Right cardiac atrium (tissue), 5 donors: ENCODE measurements around the gene CPNE2. TPM values are rescaled to one million over a fixed set of nuclear protein-coding genes. Genes with fewer than 3 reads are reported as not detected.
"Not testable (repeated sequence)": the region's sequence is repeated elsewhere in the genome, so short reads cannot be mapped to it uniquely, and the experiment has no call there.

Experiments used
- ATAC-seq, 2 donors: fragments of 200-7000 bp; cut with Tn5 transposase; one replicate each; pipeline versions ENCODE4 v1.8.0 to v1.9.1; 2020; ENCODE audit warnings: moderate library complexity in 2 of 2, mild to moderate bottlenecking in 1 of 2
- DNase-seq, 3 donors: peaks; one replicate each; pipeline ENCODE4 v3.0.0-alpha.2; 2020
- H3K27ac ChIP-seq: one replicate; pipeline ENCODE4 v1.5.1; 2013; ENCODE audit warnings: mild to moderate bottlenecking, low read length, control low read depth, moderate library complexity
- H3K27me3 ChIP-seq: one replicate; pipeline ENCODE4 v1.6.1; 2013; ENCODE audit not compliant: control insufficient read depth, insufficient read depth
- H3K4me1 ChIP-seq: one replicate; pipeline ENCODE4 v1.6.1; 2013; ENCODE audit warnings: low read length; ENCODE audit not compliant: control insufficient read depth, insufficient read depth
- H3K4me3 ChIP-seq: one replicate; pipeline ENCODE4 v1.5.1; 2013; ENCODE audit warnings: low read length, control low read depth
- H3K9me3 ChIP-seq: one replicate; pipeline ENCODE4 v1.6.1; 2013; ENCODE audit warnings: low read length; ENCODE audit not compliant: control insufficient read depth
- WGBS: extraction: QIAGEN DNeasy Blood & Tissue Kit; methylation state at CpG from one replicate; pipeline ENCODE4 v1.1.7; 2013; 5-methylcytosine and 5-hydroxymethylcytosine counted together
- intact Hi-C, 4 donors: fragments of 100-400 bp; cut with DNase I; formaldehyde crosslinking; loops; one replicate each; pipeline versions ENCODE4 v1.11.0 to v1.14.0; 2022 to 2023
- polyA plus RNA-seq: library from polyadenylated mRNA; stranded (reverse); fragments of 200-250 nt; gene quantifications from one replicate; pipeline ENCODE4 v1.2.3, GENCODE V29; 2013
- total RNA-seq, 4 donors: library from RNA; stranded (reverse); fragmentation: NEBNext Ultra II Directional; extraction: Animal tissue kit (Norgen Biotek cat#: 25700); gene quantifications; one replicate each; pipeline ENCODE4 v1.2.1, GENCODE V29; 2021
- donor health status: healthy with polysubstance abuse.
- donor health status: DM: no; HTN: yes; CAD: no.
- donor health status: DM: no; HTN: no; CAD: no.
- donor health status: DM: no; HTN: yes; CAD: no; lungs with severe emphysema.
- donor health status: DM: yes; HTN: yes; CAD: no.

The CPNE2 gene
- total and polyA plus RNA-seq, 5 donors: 13.4 to 24.7 (median 13.7) TPM

- H3K27ac ChIP-seq, H3K9me3 ChIP-seq, H3K27me3 ChIP-seq, ATAC-seq, DNase-seq, H3K4me3 ChIP-seq, H3K4me1 ChIP-seq: not testable (repeated sequence)
- WGBS: 77% methylated on average over 6 of the region's 6 CpGs
- intact Hi-C loops: loop anchor here in 2 of 4 donors (10.0 kb wide), 2 partner anchors 45 to 55 kb away; no protein-coding TSS in a partner anchor
Measured at GRCh38 chr16:57099965-57100364, 7.6 kb downstream of the CPNE2 start.

GRCh38 chr16:57100445-57100844, 8.1 kb downstream of the CPNE2 start:
- 97% methylated on average over 1 of the region's 1 CpG for WGBS
- no peak for ATAC-seq
- intact Hi-C loops: no loop called here

GRCh38 chr16:57102888-57103851, 10.8 kb downstream of the CPNE2 start:
- H3K9me3 ChIP-seq: no peaks in the 10 kb centered on the region
- H3K4me1 ChIP-seq: peaks cover 2% of the 10 kb centered on the region
- WGBS: 79% methylated on average over 16 of the region's 16 CpGs

More at GRCh38 chr16:57100445-57100844, 8.1 kb downstream of the CPNE2 start:
- Histone ChIP-seq H3K27me3 (no peaks in the 10 kb centered on the region), H3K27ac (no peak overlapping the region), H3K4me1 (no peaks in the 10 kb centered on the region), H3K9me3 (no peaks in the 10 kb centered on the region), H3K4me3 (no peak overlapping the region)
- no peak for DNase-seq

GRCh38 chr16:57104706-57105105, 12.3 kb downstream of the CPNE2 start:
- WGBS: 62% methylated on average over 3 of the region's 3 CpGs
- no peak for ATAC-seq
- intact Hi-C loops: no loop called here

More at GRCh38 chr16:57102888-57103851, 10.8 kb downstream of the CPNE2 start:
- DNase-seq (no peak), ATAC-seq (no peak)
- intact Hi-C loops: no loop called here
- Histone ChIP-seq H3K27ac (no peak overlapping the region), H3K4me3 (no peak overlapping the region), H3K27me3 (no peaks in the 10 kb centered on the region)

GRCh38 chr16:57105184-57105583, 12.8 kb downstream of the CPNE2 start:
- H3K27me3 ChIP-seq: no peaks in the 10 kb centered on the region
- ATAC-seq (no peak), DNase-seq (no peak)
- intact Hi-C loops: no loop called here
- 85% methylated on average over 7 of the region's 7 CpGs for WGBS
- no peak overlapping the region for H3K4me3 ChIP-seq
- H3K9me3 ChIP-seq: no peaks in the 10 kb centered on the region
- H3K4me1 ChIP-seq: peaks cover 2% of the 10 kb centered on the region
- H3K27ac ChIP-seq: no peak overlapping the region

More at GRCh38 chr16:57104706-57105105, 12.3 kb downstream of the CPNE2 start:
- Histone ChIP-seq H3K9me3 (no peaks in the 10 kb centered on the region), H3K27ac (no peak overlapping the region), H3K4me1 (peaks cover 2% of the 10 kb centered on the region), H3K4me3 (no peak overlapping the region), H3K27me3 (no peaks in the 10 kb centered on the region)
- DNase-seq: no peak

- DNase-seq: peak; percentile 70 to 79 (median 78)
- intact Hi-C loops: no loop called here
Measured at GRCh38 chr16:57106767-57107166, 14.4 kb downstream of the CPNE2 start.

GRCh38 chr16:57107321-57107922, 15.0 kb downstream of the CPNE2 start:
- intact Hi-C loops: no loop called here
- WGBS: 57% methylated on average over 9 of the region's 9 CpGs

More at GRCh38 chr16:57106767-57107166, 14.4 kb downstream of the CPNE2 start:
- H3K9me3 ChIP-seq: no peaks in the 10 kb centered on the region
- no peaks in the 10 kb centered on the region for H3K27me3 ChIP-seq
- H3K4me3 ChIP-seq: no peak overlapping the region
- 89% methylated on average over 2 of the region's 2 CpGs for WGBS
- ATAC-seq: peak; percentile 43 to 80
- H3K4me1 ChIP-seq: peaks cover 2% of the 10 kb centered on the region
- no peak overlapping the region for H3K27ac ChIP-seq

GRCh38 chr16:57108432-57108831, 16.0 kb downstream of the CPNE2 start:
- Histone ChIP-seq H3K4me3 (no peak overlapping the region), H3K27me3 (no peaks in the 10 kb centered on the region), H3K9me3 (no peaks in the 10 kb centered on the region), H3K4me1 (peaks cover 2% of the 10 kb centered on the region), H3K27ac (no peak overlapping the region)
- 83% methylated on average over 1 of the region's 1 CpG for WGBS
- ATAC-seq: no peak
- DNase-seq: no peak
- intact Hi-C loops: no loop called here

More at GRCh38 chr16:57107321-57107922, 15.0 kb downstream of the CPNE2 start:
- DNase-seq (no peak), ATAC-seq (no peak)
- Histone ChIP-seq H3K4me1 (peaks cover 2% of the 10 kb centered on the region), H3K4me3 (no peak overlapping the region), H3K27ac (no peak overlapping the region), H3K9me3 (no peaks in the 10 kb centered on the region), H3K27me3 (no peaks in the 10 kb centered on the region)

GRCh38 chr16:57109259-57110105, 17.1 kb downstream of the CPNE2 start:
- WGBS: 86% methylated on average over 10 of the region's 10 CpGs
- H3K9me3 ChIP-seq, H3K27me3 ChIP-seq, ATAC-seq, H3K27ac ChIP-seq, DNase-seq, H3K4me1 ChIP-seq, H3K4me3 ChIP-seq, intact Hi-C loops: not testable (repeated sequence)

GRCh38 chr16:57110937-57111336, 18.6 kb downstream of the CPNE2 start:
- peaks cover 2% of the 10 kb centered on the region for H3K4me1 ChIP-seq
- H3K27me3 ChIP-seq: no peaks in the 10 kb centered on the region
- H3K27ac ChIP-seq: no peak overlapping the region
- intact Hi-C loops: no loop called here
- no peak overlapping the region for H3K4me3 ChIP-seq
- no peak for ATAC-seq
- DNase-seq: no peak
- WGBS: 90% methylated on average over 4 of the region's 4 CpGs
- H3K9me3 ChIP-seq: no peaks in the 10 kb centered on the region
